Breast epithelium (tissue), 4 donors: ENCODE measurements around the gene SPSB3. TPM values are rescaled to one million over a fixed set of nuclear protein-coding genes. Genes with fewer than 3 reads are reported as not detected.

ENCODE experiments used
- DNase-seq, 2 donors: peaks; one replicate each; pipeline ENCODE4 v3.0.0-alpha.2; 2019; ENCODE audit warnings: low spot score in 2 of 2
- H3K27ac ChIP-seq, 2 donors: fragments of 200-600 bp; sonication (generic) in 1 of 2; one replicate each; pipeline ENCODE4 v1.5.1; 2016 to 2019; ENCODE audit warnings: mild to moderate bottlenecking in 1 of 2
- H3K27me3 ChIP-seq, 2 donors: fragments of 200-600 bp; sonication (generic) in 1 of 2; one replicate each; pipeline versions ENCODE4 v1.5.1 to v1.6.0; 2017 to 2019; ENCODE audit warnings: control low read depth in 1 of 2, mild to moderate bottlenecking in 1 of 2
- H3K36me3 ChIP-seq: fragments of 200-600 bp; one replicate; pipeline ENCODE4 v1.5.1; 2019
- H3K4me1 ChIP-seq, 2 donors: fragments of 200-600 bp; sonication (generic); one replicate each; pipeline ENCODE4 v1.5.1; 2016 to 2019; ENCODE audit warnings: control low read depth in 1 of 2
- H3K4me3 ChIP-seq, 3 donors: fragments of 200-600 bp; sonication (generic); 1 replicate in 2 of 3; 2 replicates in 1 of 3; pipeline ENCODE4 v1.5.1; 2016 to 2019; ENCODE audit warnings: mild to moderate bottlenecking in 3 of 3, moderate library complexity in 2 of 3
- H3K9me3 ChIP-seq, 2 donors: fragments of 200-600 bp; sonication (generic) in 1 of 2; one replicate each; pipeline ENCODE4 v1.5.1; 2016 to 2019; ENCODE audit warnings: control low read depth in 1 of 2
- POLR2A ChIP-seq: fragments of 450-650 bp; IDR thresholded peaks from one replicate; pipeline ENCODE4 v1.6.1; 2016; ENCODE audit warnings: antibody characterized with exemption, mild to moderate bottlenecking, moderate library complexity
- POLR2AphosphoS5 ChIP-seq, 3 donors: sonication (generic); formaldehyde crosslinking; IDR thresholded peaks; one replicate each; pipeline ENCODE4 v1.6.1; 2017; ENCODE audit warnings: antibody characterized with exemption in 3 of 3
- intact Hi-C: fragments of 100-400 bp; cut with DNase I; formaldehyde crosslinking; loops from one replicate; pipeline ENCODE4 v1.15.1; 2023; ENCODE audit warnings: low total_unique reads
- total RNA-seq, 3 donors: library from RNA; depleted of rRNA; stranded (reverse); fragments of >200 nt; gene quantifications; one replicate each; pipeline ENCODE4 v1.1.0, GENCODE V29; 2016
- TF ChIP-seq, protein P1 (sequence below), 3 donors: fragments of 450-650 bp; IDR thresholded peaks; one replicate each; pipeline ENCODE4 v1.5.1; 2016 to 2017; ENCODE audit warnings: antibody characterized with exemption in 3 of 3, mild to moderate bottlenecking in 3 of 3, moderate library complexity in 3 of 3

The SPSB3 gene
- total RNA-seq, 3 donors from 2014 or later, result 84.9 to 107 (median 88.5) TPM

GRCh38 chr16:1781254-1781653 lies 1.1 kb downstream of the SPSB3 start:
- TF ChIP-seq, protein P1, sequence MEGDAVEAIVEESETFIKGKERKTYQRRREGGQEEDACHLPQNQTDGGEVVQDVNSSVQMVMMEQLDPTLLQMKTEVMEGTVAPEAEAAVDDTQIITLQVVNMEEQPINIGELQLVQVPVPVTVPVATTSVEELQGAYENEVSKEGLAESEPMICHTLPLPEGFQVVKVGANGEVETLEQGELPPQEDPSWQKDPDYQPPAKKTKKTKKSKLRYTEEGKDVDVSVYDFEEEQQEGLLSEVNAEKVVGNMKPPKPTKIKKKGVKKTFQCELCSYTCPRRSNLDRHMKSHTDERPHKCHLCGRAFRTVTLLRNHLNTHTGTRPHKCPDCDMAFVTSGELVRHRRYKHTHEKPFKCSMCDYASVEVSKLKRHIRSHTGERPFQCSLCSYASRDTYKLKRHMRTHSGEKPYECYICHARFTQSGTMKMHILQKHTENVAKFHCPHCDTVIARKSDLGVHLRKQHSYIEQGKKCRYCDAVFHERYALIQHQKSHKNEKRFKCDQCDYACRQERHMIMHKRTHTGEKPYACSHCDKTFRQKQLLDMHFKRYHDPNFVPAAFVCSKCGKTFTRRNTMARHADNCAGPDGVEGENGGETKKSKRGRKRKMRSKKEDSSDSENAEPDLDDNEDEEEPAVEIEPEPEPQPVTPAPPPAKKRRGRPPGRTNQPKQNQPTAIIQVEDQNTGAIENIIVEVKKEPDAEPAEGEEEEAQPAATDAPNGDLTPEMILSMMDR (IDR thresholded peaks at IDR 0.05), result no peak
- TF ChIP-seq POLR2AphosphoS5 (IDR thresholded peaks at IDR 0.05), result no peak
- TF ChIP-seq POLR2A, result no peak
- peaks cover 5% of the 10 kb centered on the region for H3K36me3 ChIP-seq
- no peaks in the 10 kb centered on the region for H3K27me3 ChIP-seq
- peak overlapping the region; percentile 77 to 96 (median 94) for H3K4me3 ChIP-seq
- intact Hi-C loops, result no loop called here
- no peak for DNase-seq
- no peaks in the 10 kb centered on the region for H3K9me3 ChIP-seq
- H3K4me1 ChIP-seq, result peaks cover 0 to 15% of the 10 kb centered on the region in 2 donors
- peak overlapping the region; percentile 83 to 91 for H3K27ac ChIP-seq

GRCh38 chr16:1780677-1781072 lies 1.7 kb downstream of the SPSB3 start:
- Histone ChIP-seq H3K9me3 (no peaks in the 10 kb centered on the region), H3K4me3 (peak overlapping the region in 1 of 3 donors; percentile 96), H3K4me1 (peaks cover 0 to 15% of the 10 kb centered on the region in 2 donors), H3K36me3 (peaks cover 5% of the 10 kb centered on the region), H3K27ac (no peak overlapping the region), H3K27me3 (no peaks in the 10 kb centered on the region)
- TF ChIP-seq POLR2AphosphoS5 (IDR thresholded peaks at IDR 0.05) (no peak), POLR2A (no peak)
- TF ChIP-seq, protein P1 (IDR thresholded peaks at IDR 0.05), result no peak
- no peak for DNase-seq
- intact Hi-C loops, result no loop called here

DNA sequence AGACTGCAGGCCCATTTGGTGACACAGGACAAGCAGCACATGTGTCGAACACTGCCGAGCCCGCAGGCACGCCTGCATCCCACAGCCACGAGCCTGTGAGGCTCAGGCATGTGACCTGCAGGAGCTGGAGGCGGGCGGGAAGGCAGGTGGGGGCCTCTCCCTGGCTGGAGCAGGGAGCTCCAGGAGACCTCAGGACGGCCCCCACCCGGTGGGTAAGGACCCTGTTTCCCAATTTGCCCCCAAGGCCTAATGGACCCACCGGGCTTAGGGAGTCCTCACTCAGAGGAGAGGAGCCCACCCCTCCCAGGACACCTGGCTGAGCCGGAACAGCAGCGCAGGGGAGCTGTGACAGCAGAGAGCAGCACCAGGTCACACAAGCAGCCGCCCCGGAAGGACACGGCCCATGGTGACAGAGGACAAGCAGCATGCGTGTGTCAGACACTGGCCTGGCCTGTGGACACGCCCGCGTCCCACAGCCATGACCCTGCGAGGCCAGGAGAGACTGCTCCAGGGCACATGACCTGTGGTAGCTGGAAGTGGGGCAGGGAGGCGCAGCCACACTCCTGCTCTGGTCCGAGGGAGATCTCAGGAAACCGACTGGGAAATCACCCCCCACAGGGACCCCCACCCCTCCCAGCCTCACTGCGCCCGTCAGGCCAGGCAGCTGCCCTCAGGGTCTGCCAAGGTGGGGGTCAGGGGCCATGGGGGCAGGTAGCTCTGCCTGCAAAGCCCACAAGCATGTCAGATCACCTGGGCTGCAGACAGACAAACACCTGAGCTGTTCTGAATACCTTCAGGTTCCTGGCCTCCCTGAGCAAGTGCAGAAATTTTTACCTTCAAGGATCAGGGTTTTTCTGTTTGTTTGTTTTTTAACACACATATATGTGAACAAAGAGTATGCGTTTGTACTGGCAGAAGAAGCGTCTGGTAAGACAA lies 2.4 kb downstream of the SPSB3 start:
- no peak for DNase-seq
- Histone ChIP-seq H3K27ac (no peak overlapping the region), H3K4me3 (no peak overlapping the region), H3K9me3 (no peaks in the 10 kb centered on the region), H3K4me1 (peaks cover 0 to 15% of the 10 kb centered on the region in 2 donors), H3K36me3 (peaks cover 5% of the 10 kb centered on the region), H3K27me3 (no peaks in the 10 kb centered on the region)
- TF ChIP-seq POLR2AphosphoS5 (IDR thresholded peaks at IDR 0.05) (no peak), POLR2A (no peak)
- TF ChIP-seq, protein P1 (IDR thresholded peaks at IDR 0.05), result no peak
- intact Hi-C loops, result no loop called here

DNA sequence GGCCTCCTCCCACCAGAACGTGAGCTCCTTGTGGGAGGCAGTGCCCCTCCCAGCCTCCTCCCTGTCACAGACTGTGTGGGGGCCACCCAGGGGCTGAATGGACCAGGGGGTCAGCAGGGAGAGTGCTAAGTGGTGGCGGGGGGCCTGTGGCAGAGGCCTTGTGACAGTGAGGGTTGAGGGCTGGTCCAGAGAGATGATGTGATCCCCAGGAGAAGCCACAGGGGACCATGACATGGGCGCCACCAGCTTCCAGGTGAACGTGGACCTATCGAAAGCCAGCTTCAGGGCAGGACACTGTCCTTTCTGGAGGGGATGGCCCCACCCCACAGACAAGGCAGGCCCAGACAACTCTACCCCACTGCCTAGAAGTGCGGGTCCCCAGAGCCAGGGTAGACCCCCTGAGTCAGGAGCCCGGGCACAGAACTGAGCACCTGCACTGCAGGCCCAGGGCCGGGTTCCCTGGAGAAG lies 3.1 kb downstream of the SPSB3 start:
- intact Hi-C loops, result no loop called here
- H3K4me1 ChIP-seq, result peaks cover 4 to 21% of the 10 kb centered on the region in 2 donors
- no peak overlapping the region for H3K4me3 ChIP-seq
- no peaks in the 10 kb centered on the region for H3K27me3 ChIP-seq
- DNase-seq, result no peak
- no peak overlapping the region for H3K27ac ChIP-seq
- no peaks in the 10 kb centered on the region for H3K9me3 ChIP-seq
- TF ChIP-seq POLR2A (no peak), POLR2AphosphoS5 (IDR thresholded peaks at IDR 0.05) (no peak)
- TF ChIP-seq, protein P1 (IDR thresholded peaks at IDR 0.05), result no peak
- H3K36me3 ChIP-seq, result peaks cover 5% of the 10 kb centered on the region
